Measurements from ENCODE around the gene BTBD2.

Gene BTBD2

GRCh38 chr19:2058570-2059421 lies 43.3 kb upstream of the BTBD2 start:
- no peaks in the 10 kb centered on the region for H3K36me3 ChIP-seq (ENCODE audit: control insufficient read depth, insufficient read depth, low read length)
- H3K4me1 ChIP-seq, result peaks cover 37% of the 10 kb centered on the region

GRCh38 chr19:2057484-2058469 lies 42.3 kb upstream of the BTBD2 start:
- peaks cover 37% of the 10 kb centered on the region for H3K4me1 ChIP-seq

More at GRCh38 chr19:2058570-2059421, 43.3 kb upstream of the BTBD2 start:
- Histone ChIP-seq H2AFZ (peak overlapping the region; percentile 87), H3K4me2 (ENCODE audit: low read length) (peak overlapping the region; percentile 99), H3K9me3 (ENCODE audit: control insufficient read depth, low read length) (no peaks in the 10 kb centered on the region), H3K79me2 (peaks cover 3% of the 10 kb centered on the region), H3K4me3 (ENCODE audit: low read depth, low read length) (peak overlapping the region; percentile 86), H3K27me3 (ENCODE audit: control insufficient read depth, insufficient read depth, low read length) (no peaks in the 10 kb centered on the region), H3K9ac (peak overlapping the region; percentile 51), H3K27ac (peak overlapping the region; percentile 90)
- TF ChIP-seq CTCF (IDR thresholded peaks at IDR 0.05), result no peak

GRCh38 chr19:2056837-2057192 lies 41.3 kb upstream of the BTBD2 start:
- H3K9me3 ChIP-seq (ENCODE audit: control insufficient read depth, low read length), result no peaks in the 10 kb centered on the region
- H3K4me3 ChIP-seq (ENCODE audit: low read depth, low read length), result no peak overlapping the region
- no peak for TF ChIP-seq CTCF (IDR thresholded peaks at IDR 0.05)
- peak overlapping the region; percentile 53 for H3K27ac ChIP-seq
- no peaks in the 10 kb centered on the region for H3K36me3 ChIP-seq (ENCODE audit: control insufficient read depth, insufficient read depth, low read length)
- no peak overlapping the region for H3K9ac ChIP-seq
- peaks cover 30% of the 10 kb centered on the region for H3K4me1 ChIP-seq
- H3K79me2 ChIP-seq, result peaks cover 3% of the 10 kb centered on the region
- no peak overlapping the region for H3K4me2 ChIP-seq (ENCODE audit: low read length)
- no peak overlapping the region for H2AFZ ChIP-seq
- H3K27me3 ChIP-seq (ENCODE audit: control insufficient read depth, insufficient read depth, low read length), result no peaks in the 10 kb centered on the region

More at GRCh38 chr19:2057484-2058469, 42.3 kb upstream of the BTBD2 start:
- Histone ChIP-seq H3K9ac (no peak overlapping the region), H3K4me2 (ENCODE audit: low read length) (no peak overlapping the region), H3K36me3 (ENCODE audit: control insufficient read depth, insufficient read depth, low read length) (no peaks in the 10 kb centered on the region), H3K27ac (peak overlapping the region; percentile 90), H3K4me3 (ENCODE audit: low read depth, low read length) (no peak overlapping the region), H2AFZ (no peak overlapping the region), H3K79me2 (peaks cover 3% of the 10 kb centered on the region), H3K27me3 (ENCODE audit: control insufficient read depth, insufficient read depth, low read length) (no peaks in the 10 kb centered on the region), H3K9me3 (ENCODE audit: control insufficient read depth, low read length) (no peaks in the 10 kb centered on the region)
- no peak for TF ChIP-seq CTCF (IDR thresholded peaks at IDR 0.05)

- peak overlapping the region; percentile 84 for H3K27ac ChIP-seq
- peaks cover 3% of the 10 kb centered on the region for H3K79me2 ChIP-seq
- no peak for TF ChIP-seq CTCF (IDR thresholded peaks at IDR 0.05)
- no peaks in the 10 kb centered on the region for H3K36me3 ChIP-seq (ENCODE audit: control insufficient read depth, insufficient read depth, low read length)
- H3K4me2 ChIP-seq (ENCODE audit: low read length), result peak overlapping the region; percentile 65
- peaks cover 34% of the 10 kb centered on the region for H3K4me1 ChIP-seq
- H3K4me3 ChIP-seq (ENCODE audit: low read depth, low read length), result no peak overlapping the region
- H3K27me3 ChIP-seq (ENCODE audit: control insufficient read depth, insufficient read depth, low read length), result no peaks in the 10 kb centered on the region
- H3K9me3 ChIP-seq (ENCODE audit: control insufficient read depth, low read length), result no peaks in the 10 kb centered on the region
- peak overlapping the region; percentile 91 for H2AFZ ChIP-seq
- H3K9ac ChIP-seq, result no peak overlapping the region
Measured at GRCh38 chr19:2055931-2056836, 40.7 kb upstream of the BTBD2 start.
